ENCODE measurements around the gene CDKAL1.

- TF ChIP-seq SREBF2 (IDR thresholded peaks at IDR 0.05), result no peak
- no peak for TF ChIP-seq CTCF (IDR thresholded peaks at IDR 0.05)
- TF ChIP-seq POLR2A (IDR thresholded peaks at IDR 0.05; ENCODE audit: low read length), result no peak
- TF ChIP-seq JUNB (IDR thresholded peaks at IDR 0.05), result no peak
- no peak for TF ChIP-seq EP300 (IDR thresholded peaks at IDR 0.05)
- no peak for TF ChIP-seq RCOR1 (IDR thresholded peaks at IDR 0.05; ENCODE audit: low read depth, low read length)
- TF ChIP-seq USF2 (IDR thresholded peaks at IDR 0.05), result no peak
- no peak for TF ChIP-seq RAD21 (conservative IDR thresholded peaks at IDR 0.05 in 1 of 2, IDR thresholded peaks at IDR 0.05 in 1 of 2)
- TF ChIP-seq ZNF302 (CRISPR knock-in tag; IDR thresholded peaks at IDR 0.05), result no peak
- no peak for TF ChIP-seq NR3C1 (IDR thresholded peaks at IDR 0.05)
- no peak for TF ChIP-seq CEBPB (IDR thresholded peaks at IDR 0.05)
- TF ChIP-seq REST (IDR thresholded peaks at IDR 0.05), result no peak
Measured at GRCh38 chr6:20835315-20836010, 301.2 kb downstream of the CDKAL1 start.
